DMS 273 (cell line): ENCODE measurements around the gene APEH.
A peak's percentile ranks its signal among the peaks of the same experiment; 100 is the strongest.

Experiments
- DNase-seq: peaks from one replicate; lab custom pipeline; 2025; ENCODE audit not compliant: unreplicated experiment; lab: John Stamatoyannopoulos, UW

Gene APEH

DNA sequence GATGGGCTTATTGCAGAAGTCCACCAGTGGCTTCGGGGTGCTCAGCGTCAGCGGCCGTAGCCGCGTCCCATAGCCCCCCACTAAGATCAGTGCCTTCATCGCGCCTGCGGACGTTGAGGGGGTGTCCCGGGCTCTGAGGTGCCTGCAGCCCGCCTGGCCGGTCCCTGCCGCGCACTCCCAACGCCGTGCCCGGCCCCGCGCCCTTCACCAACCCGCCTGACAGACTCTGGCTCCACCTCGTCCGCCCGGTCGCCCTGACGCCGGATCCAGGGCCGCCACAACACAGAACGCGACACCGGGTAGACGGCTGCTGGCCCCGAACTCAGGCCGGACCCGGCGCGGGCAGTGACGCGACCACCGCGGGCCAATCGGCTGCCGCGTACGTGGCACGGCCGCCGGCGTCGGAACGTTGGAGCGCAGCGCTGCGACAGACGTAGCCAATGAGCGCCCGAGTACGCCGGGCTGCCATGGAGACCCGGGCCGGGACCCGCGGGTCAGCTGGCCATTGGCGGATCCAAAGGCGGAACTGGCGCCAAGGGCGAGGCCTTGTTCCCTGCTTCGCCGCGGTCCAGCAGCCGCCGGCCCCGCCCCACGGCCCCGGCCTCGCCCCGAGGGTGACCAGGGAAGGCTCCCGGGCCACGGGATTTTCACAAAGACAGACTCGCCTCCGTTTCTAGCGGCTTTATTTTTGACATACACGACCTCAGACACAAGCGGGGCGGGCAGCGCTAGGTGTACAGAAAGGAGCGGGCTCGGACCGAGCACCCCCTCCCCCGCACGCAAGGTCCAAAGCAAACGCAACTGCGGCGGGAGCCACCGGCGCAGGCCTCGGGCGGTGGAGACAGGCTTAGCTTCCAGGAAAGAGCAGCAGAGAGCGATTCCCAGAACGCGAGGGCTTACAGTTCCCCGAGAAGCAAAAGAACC is 49.7 kb downstream of the APEH start, which contains the start of gene GMPPB:
Gene GMPPB (minus strand): TSS at position 324 of the 924 bp plus-strand sequence. CDS start 225 bp downstream, at position 99.
- peak; percentile 96 for DNase-seq

GRCh38 chr3:49724586-49724985 is 50.4 kb downstream of the APEH start:
- no peak for DNase-seq

DNA sequence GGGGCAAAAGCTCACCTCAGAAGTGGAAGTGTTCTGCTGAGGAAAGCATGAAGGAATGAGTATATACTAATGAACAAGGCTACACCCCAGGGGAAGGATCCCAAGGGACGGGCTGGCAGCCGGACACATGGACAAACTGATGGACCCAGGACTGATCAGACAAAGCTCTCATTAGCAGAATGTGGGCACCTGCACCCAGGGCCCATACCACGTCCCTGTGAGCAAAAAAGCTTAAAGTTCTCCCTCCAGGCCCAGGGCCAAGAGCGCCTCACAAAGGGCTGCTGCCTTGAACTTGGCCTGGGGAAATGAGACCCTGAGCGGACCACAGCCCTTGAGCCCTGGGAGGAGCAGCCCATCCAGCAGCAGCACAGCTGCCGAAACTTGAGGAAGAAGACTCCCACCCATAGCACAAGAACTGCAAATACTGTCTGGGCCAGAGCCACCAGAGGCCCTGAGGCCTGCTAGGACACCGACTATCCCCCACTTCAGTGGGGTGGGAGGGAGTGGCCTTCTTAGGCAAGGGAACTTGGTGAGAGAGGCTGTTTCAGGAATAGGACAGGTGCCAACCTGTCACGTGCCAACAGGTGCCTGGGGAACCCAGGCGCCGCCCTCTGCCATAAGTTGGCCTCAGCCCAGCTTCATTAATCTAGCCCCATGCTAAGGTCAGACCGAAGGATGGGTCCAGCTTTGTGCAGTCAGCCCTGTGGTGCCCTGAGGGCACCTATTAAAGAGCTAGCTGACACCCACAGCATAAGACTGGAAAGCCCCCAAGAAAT is 51.9 kb downstream of the APEH start:
- DNase-seq, result no peak

DNA sequence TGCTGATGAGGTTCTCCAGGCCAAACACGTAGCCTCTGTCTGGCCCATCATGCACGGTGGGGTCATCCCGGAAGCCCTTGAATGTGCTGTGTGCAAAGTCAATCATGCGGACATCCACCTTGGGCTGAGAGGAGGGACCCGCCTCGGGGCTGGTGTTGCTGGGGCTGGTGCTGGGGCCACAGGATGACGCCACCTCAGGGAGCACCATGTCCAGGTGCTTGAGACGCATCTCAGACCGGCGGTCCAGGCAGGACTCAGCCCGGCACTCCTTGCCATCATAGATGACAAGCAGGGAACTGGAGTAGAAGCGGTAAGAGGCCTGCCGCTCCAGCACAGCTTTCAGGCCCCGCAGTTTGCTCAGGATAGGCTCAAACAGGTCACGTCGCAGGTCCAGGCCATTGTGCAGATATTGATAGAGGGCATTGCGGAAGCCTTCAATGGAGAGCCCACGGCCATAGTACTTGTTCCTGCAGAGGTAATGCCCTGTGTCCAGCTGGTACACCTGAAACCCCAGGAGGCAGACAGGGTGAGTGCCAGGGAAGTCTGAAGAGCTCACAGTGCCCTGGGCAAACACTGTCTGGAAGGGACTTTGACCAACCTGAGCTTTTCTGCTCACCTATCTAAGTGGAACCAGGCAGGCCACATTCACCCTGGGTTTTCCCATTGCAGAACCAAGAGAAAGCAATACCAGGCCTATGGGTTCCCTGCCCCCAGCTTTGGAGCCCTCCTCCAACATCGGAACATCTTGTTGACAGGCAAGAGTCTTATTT is 53.2 kb downstream of the APEH start:
- DNase-seq, result no peak

DNA sequence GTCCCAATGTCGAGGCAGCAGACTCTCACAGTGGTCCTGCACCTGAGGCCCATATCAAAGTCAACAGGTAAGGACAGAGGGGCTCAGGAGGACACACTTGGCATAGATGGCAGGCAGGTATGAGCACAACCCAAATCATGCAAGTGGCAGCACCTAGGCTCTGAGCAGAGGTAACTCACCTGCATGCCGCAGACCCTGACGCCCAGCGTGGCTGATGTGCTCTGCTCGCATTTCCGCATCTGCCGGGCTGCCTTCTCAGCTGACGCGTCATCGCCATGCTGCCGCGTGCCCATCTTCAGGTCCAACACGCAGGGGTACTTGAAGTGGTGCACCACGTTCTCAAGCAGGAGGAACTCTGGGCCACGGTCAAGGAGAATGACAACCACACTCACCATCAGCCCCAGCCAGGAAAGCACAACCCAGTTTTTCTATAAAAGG is 53.8 kb downstream of the APEH start:
- no peak for DNase-seq

DNA sequence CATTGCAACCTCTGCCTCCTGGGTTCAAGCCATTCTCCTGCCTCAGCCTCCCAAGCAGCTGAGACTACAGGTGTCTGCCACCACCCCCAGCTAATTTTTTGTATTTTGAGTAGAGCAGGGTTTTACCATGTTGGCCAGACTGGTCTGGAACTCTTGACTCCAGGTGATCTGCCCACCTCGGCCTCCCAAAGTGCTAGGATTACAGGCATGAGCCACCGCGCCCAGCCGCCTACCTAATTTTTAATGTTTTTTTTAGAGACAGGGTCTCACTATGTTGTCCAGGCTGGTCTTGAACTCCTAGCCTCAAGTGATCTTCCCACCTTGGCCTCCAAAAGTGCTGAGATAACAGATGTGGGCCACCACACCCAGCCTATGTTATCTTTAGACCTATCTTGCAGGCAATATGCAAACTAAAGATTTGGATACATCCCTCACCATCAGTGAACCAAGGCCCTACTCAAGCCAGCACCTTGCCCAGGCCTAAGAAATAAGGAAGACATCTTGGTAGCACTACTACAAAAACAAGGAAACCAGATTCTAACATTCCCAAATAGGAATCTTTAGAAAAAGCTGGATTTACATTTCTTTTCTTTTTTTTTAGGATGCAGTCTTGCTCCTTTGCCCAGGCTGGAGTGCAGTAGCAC is 55.9 kb downstream of the APEH start:
- no peak for DNase-seq

DNA sequence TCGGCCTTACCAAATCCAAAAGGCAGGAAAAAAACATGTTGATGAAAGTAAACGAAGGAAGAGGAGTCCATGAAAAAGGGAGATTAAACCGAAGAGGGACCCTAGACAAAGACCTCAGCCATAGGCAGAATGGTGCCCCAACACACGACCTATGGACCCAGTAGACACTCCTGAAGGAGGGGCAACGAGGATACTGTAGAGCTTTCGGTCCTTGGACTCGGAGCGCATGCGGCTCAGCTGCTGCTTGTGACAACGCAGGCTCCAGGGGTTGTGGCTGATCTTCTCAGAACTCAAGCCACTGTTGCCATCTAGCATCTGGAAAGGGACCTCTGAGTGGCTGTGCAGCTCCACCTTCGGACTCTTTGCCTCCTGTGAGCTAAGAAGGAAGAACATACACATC is 58.4 kb downstream of the APEH start:
- DNase-seq, result no peak

- DNase-seq, result no peak
These were observed 59.4 kb downstream of the APEH start for GRCh38 chr3:49733551-49733950.
